ENCODE data around the gene CARS2. TPM values are rescaled to one million over a fixed set of nuclear protein-coding genes. Genes with fewer than 3 reads are reported as not detected.

The CARS2 gene
- total and polyA plus RNA-seq, 2 of the 8 experiments (the other 6 are each of a cell fraction or from before 2014, with no cell fraction given) = 47.7 to 55.9 TPM

- TF ChIP-seq GTF2F1 (IDR thresholded peaks at IDR 0.05; ENCODE audit: borderline replicate concordance, low read depth, low read length) (no peak), CREB1 (IDR thresholded peaks at IDR 0.05) (no peak), EGR1 (IDR thresholded peaks at IDR 0.05; ENCODE audit: borderline replicate concordance, low read depth, low read length) (no peak), RAD21 (IDR thresholded peaks at IDR 0.05 in 1 of 2, conservative IDR thresholded peaks at IDR 0.05 in 1 of 2; ENCODE audit: low read depth in 2 of 2, low read length in 2 of 2) (no peak)
Observed at GRCh38 chr13:110734561-110734960, 28.6 kb upstream of the CARS2 start (continued).

Data from H1 (cell line).